Measurements from ENCODE around the gene TULP4.

Gene TULP4

GRCh38 chr6:158457616-158458278 is 145.5 kb downstream of the TULP4 start:
- no peak overlapping the region for H3K4me3 ChIP-seq (ENCODE audit: low read depth, low read length)
- TF ChIP-seq CTCF (IDR thresholded peaks at IDR 0.05; ENCODE audit: control insufficient read depth, extremely low read depth, insufficient read depth), result no peak
- DNase-seq (ENCODE audit: low read depth), result no peak

- TF ChIP-seq CTCF (IDR thresholded peaks at IDR 0.05; ENCODE audit: control insufficient read depth, extremely low read depth, insufficient read depth), result no peak
- DNase-seq (ENCODE audit: low read depth), result no peak
- H3K4me3 ChIP-seq (ENCODE audit: low read depth, low read length), result no peak overlapping the region
These were observed 147.5 kb downstream of the TULP4 start for GRCh38 chr6:158459726-158460125.

GRCh38 chr6:158460602-158461169 is 148.4 kb downstream of the TULP4 start:
- no peak for TF ChIP-seq CTCF (IDR thresholded peaks at IDR 0.05; ENCODE audit: control insufficient read depth, extremely low read depth, insufficient read depth)
- DNase-seq (ENCODE audit: low read depth), result no peak
- H3K4me3 ChIP-seq (ENCODE audit: low read depth, low read length), result no peak overlapping the region

- no peak for TF ChIP-seq CTCF (IDR thresholded peaks at IDR 0.05; ENCODE audit: control insufficient read depth, extremely low read depth, insufficient read depth)
- no peak for DNase-seq (ENCODE audit: low read depth)
- no peak overlapping the region for H3K4me3 ChIP-seq (ENCODE audit: low read depth, low read length)
These were observed 149.7 kb downstream of the TULP4 start for GRCh38 chr6:158461954-158462353.

GRCh38 chr6:158464483-158464882 is 152.2 kb downstream of the TULP4 start:
- H3K4me3 ChIP-seq (ENCODE audit: low read depth, low read length), result no peak overlapping the region
- DNase-seq (ENCODE audit: low read depth), result no peak
- TF ChIP-seq CTCF (IDR thresholded peaks at IDR 0.05; ENCODE audit: control insufficient read depth, extremely low read depth, insufficient read depth), result no peak

- no peak overlapping the region for H3K4me3 ChIP-seq (ENCODE audit: low read depth, low read length)
- no peak for TF ChIP-seq CTCF (IDR thresholded peaks at IDR 0.05; ENCODE audit: control insufficient read depth, extremely low read depth, insufficient read depth)
- no peak for DNase-seq (ENCODE audit: low read depth)
These were observed 153.0 kb downstream of the TULP4 start for GRCh38 chr6:158465257-158465656.

GRCh38 chr6:158465747-158466146 is 153.5 kb downstream of the TULP4 start:
- DNase-seq (ENCODE audit: low read depth), result no peak
- no peak overlapping the region for H3K4me3 ChIP-seq (ENCODE audit: low read depth, low read length)
- no peak for TF ChIP-seq CTCF (IDR thresholded peaks at IDR 0.05; ENCODE audit: control insufficient read depth, extremely low read depth, insufficient read depth)
